ENCODE data around the gene ARHGAP12.

ARHGAP12 gene

DNA sequence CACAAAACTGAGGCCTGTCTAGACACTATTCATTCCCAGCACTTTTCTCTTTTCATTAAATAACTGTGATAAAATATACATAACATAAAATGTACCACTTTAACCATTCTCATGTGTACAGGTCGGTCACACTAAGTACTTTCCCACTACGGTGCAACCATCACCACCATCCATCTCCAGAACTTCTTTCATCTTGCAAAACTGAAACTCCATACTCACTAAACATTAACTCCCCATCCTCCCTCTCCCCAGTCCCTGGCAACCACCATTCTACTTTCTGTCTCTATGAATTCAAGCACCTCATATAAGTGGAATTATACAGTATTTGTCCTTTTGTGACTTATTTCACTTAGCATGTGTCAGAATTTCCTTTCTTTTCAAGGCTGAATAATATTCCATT is 53.0 kb downstream of the ARHGAP12 start:
- no peak for DNase-seq

DNA sequence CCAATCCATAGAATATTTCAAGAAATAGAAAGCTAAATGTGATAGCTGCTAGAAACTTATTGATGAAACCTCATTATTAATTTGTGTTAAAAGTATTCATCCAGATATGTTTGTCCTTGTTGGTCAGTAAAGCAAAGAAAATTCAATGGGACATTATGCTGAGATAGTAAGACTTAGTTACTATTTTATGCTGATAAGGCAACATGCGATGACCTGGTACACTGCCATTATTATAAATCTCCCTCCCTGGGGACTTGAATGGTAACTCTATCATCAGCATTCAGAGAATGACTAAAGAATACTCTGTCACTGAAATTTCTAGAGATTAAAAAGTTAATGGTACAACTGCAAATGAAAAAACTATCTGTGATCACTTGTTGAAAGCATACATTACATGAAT is 54.9 kb downstream of the ARHGAP12 start:
- no peak for DNase-seq

DNA sequence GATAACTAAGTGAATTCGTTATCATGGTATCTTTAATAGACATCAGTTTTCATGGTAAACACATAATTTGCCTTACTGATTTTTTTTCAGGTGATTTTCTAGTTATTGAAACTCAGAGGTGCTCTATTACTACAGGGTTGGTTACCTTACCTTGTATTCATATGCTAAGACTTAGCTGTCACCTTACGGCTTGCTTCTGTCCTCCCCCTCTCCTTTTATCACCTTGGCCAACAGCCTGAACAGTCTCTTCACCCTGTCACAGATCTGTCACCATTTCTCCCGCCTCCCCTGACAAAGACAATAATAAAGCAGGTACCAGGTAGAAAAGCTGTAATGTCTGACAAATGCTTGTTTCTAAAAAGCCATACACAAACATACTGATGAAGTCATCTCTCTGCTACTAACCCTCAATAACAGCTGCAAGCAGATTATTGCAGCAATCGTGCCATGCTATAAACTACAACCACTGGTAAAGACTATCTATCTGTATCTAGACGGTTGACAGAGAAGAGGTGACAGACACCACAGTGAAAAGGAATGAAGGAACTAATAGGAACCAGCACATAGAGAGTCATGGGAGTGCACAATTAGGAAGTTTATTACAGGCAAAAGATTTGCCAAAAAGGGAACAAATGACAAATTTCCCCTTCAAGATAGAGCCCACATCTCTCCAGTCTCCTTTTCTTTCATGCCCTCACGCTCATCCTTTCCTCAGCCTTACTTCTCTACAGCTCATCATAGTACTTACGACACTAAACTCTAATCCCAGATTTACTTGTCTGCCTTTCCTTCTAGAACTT is 57.2 kb downstream of the ARHGAP12 start:
- DNase-seq, result no peak

DNA sequence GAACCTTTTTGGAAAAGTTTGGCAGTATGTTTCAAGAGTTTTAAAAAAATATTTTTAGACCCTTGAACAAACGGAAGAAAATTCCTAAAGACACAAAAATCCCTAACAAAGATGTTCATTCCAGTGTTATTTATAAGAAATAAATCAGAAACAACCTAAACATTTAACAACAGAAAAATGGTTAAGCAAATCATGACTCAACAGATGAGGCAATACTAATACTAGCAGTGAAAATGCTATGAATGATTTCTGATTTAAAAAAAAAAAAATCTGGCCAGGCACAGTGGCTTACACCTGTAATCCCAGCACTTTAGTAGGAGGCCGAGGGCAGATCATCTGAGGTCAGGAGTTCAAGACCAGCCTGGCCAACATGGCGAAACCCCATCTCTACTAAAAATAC is 61.0 kb downstream of the ARHGAP12 start:
- DNase-seq, result no peak

DNA sequence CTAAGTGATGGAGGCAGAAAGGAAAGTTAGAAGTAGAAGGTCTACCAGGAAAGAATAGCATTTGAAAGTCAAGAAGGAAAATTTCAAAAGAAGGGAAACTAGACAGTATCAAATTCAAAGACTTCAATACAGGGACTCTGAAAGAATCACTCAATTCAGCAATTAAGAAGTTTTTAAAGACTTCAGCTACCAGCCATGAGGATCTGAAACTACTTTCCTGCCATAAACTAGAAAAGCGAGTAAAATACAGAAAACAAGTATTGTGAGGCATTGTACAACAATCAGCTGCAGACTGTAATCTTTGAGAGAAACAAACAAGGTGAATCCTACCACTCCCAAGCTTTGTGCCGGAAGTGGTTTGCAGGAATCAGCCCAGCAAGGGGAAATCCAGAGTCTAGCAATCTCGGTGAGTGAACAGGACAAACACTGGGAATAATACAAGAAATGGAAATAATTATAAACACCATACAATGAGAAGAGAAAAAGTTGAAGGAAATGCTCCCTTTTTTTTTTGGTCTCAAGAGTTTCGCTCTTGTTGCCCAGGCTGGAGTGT is 62.4 kb downstream of the ARHGAP12 start:
- no peak for DNase-seq

- DNase-seq, result no peak
These were observed 63.7 kb downstream of the ARHGAP12 start for GRCh38 chr10:31864834-31865518.

- no peak for DNase-seq
These were observed 73.6 kb downstream of the ARHGAP12 start for GRCh38 chr10:31855033-31855432.

GRCh38 chr10:31853629-31854028 is 75.0 kb downstream of the ARHGAP12 start:
- no peak for DNase-seq

GRCh38 chr10:31851216-31851615 is 77.4 kb downstream of the ARHGAP12 start:
- no peak for DNase-seq

GRCh38 chr10:31847515-31847914 is 81.1 kb downstream of the ARHGAP12 start:
- DNase-seq, result no peak

DNA sequence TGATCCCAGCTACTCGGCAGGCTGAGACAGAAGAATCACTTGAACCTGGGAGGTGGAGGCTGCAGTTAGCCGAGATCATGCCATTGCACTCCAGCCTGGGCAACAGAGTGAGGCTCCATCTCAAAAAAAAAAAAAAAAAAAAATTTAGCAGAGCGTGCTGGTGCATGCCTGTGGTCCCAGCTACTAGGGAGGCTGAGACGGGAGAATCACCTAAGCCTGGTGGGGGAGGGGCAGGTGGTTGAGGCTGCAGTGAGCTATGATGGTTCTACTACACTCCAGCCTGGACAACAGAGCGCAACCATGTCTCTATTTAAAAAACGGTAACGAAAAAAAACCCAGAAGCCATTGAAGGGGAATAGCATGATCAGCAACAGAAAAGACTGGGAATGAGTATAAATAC is 89.9 kb downstream of the ARHGAP12 start:
- DNase-seq, result no peak

GRCh38 chr10:31838065-31838464 is 90.6 kb downstream of the ARHGAP12 start:
- no peak for DNase-seq

DNA sequence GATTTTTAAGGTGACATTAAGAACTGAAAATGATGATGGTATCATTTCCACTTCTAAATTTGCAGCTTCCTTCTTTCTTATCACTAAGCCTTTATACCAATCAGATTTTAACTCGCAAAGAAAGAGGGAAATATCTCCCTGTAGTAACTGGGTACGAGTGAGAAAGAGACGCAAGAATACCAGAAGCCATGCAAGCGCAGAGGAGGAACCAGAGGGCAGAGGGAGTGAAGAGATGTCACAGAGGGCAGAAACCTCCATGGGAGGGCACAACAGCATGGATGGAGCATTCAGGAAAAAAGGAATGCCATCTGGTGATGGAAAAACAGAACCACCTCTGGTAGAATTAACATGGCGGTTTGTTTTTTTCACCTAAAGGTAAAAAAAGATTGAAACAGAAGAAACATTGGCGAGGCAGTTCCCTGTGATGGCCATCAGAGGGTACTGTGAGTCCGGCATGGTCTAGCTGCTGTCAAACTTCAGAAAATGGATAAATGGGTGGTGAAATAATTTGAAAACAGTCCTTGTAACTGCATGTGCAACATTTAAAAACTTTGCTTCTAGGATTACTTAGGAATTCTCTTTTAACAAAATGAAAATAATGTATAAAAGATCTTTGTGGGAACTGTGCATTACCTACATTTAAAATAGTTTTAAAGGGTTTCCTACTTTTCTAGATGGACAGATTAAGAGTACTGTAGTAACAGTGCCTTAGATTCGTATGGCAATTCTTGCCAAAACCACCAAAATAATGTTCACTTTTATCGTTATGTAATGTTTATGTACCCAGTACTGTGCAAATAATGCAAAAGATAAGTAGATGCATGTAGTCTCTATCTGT is 91.8 kb downstream of the ARHGAP12 start:
- no peak for DNase-seq

DNA sequence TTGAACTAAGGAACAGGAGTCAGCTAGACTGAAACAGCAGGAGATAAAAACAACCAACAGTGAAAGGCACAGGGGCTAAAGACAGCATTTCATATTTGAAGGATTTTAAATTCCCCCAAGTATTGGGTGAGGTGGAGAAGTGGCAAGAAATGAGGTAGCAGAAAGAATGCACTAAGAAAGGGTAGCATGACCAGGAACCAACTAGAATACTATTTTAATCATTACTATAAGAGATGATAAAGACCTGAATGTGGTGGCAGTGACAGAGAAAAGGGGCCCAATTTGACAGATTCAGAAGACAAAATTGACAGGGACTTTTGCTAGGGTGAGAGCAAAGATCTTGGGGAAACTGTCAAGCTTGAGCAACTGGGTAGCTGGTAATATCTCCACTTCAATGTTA is 94.9 kb downstream of the ARHGAP12 start:
- DNase-seq, result no peak

GRCh38 chr10:31832261-31832660 is 96.4 kb downstream of the ARHGAP12 start:
- no peak for DNase-seq

DNA sequence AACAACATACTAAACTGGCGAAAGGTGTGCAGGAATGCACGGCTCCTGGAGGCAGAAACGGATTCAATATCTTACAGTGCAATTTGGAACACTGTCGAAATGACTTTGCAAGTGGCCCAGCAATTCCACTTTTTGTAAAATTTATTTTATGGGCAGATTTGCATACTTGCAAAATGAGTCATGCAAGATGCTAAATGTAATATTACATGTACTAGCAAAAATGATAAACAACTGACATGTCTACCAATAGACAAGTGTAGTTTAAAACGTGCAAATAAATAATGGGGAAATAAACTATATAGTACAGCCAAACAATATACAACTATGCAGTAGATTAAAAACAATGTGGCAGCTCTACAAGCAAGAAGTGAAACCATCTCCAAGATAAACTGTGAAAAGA is 97.7 kb downstream of the ARHGAP12 start:
- DNase-seq, result no peak

DNA sequence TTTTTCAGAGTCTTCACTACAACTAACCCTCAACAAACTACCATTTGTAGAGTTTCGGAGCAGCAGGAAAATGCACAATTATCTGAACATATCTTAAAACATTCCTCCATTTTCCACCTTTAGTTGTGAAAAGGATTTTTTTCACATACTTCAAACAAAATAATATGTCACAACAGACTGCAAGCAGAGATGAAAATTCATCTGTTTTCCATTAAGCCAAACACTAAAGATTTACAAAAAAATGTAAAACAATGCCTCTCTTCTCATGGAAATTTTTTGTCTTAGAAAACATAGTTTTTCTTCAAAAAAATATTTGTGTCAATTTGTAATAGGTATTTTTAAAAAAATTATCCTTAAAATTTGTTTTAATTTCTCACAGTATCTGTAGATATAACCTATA is 98.9 kb downstream of the ARHGAP12 start:
- DNase-seq, result no peak

GRCh38 chr10:31823358-31823757 is 105.3 kb downstream of the ARHGAP12 start:
- no peak for DNase-seq

DNA sequence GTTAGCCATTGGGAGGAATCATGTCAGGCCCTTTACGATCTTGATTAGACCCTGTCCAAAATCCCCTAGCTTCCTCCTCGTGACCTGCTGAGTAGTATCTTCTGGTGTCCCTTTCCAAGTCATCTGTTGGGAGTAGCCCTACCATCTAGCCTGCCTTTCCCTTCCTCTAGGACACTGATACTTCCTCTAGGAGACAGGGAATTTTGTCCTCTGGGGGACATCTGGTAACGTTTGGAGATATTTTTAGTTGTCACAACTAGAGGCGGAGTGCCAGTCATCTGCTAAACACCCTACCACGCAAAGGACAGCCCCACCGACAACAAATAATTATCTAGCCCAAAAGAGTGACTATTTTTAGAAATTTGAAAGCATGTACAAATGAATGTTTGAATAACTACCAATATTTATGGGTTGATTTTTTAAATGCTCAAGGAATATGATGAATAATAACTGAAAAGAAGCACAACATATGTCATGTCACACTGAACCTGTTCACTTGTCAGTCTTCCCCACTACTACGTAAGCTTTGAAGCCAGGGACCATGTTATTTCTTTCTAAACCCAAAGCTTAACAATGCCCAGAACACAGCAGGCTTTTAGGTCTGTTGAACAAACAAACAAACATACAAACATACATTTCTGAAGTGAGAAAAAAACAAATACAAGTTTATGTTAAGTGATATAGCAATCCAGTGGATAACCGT is 105.9 kb downstream of the ARHGAP12 start:
- DNase-seq, result no peak

DNA sequence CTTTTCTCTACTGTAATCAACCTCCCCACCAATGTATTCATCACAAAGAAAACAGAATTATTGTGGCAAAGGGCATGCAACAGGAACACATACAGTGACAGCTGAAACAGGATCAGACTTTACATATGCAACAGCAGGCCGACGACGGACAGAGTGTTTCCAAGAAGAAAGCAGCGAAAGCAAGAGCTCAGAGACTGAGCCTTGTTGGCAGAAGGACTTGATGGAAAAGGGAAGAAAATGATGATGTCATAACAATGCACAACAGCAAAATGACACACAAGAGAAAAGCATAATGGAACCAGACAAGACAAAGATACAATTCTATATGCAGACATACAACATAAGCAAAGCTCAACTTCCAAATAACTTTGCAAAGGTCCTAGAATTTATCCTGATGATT is 106.5 kb downstream of the ARHGAP12 start:
- DNase-seq, result no peak

DNA sequence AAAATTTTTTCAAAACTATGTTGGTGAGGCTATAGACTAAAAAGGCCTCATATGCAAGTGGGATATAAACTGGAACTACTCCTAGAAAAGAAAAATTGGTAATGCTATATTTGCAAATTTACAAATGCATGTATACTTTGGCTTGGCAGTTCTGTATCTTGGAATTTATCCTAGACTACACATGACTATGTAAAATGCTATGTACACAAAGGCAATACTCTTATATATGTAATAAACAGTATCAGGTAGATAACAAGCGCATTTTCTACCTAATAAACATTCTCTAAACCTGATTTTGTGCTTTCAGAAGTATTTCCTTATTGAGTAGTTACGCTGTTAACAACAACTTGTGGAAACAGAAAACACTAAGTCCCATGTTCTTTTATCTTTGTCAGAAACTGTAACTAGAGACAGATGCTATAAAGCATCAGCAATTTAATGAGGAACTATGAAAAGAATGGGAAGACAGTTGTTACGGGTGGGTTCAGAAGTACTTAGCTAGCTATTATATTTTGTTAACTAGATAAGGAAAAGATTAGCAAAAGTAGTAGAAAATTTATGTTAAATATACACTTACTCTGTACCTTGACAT is 107.8 kb downstream of the ARHGAP12 start:
- DNase-seq, result no peak

- no peak for DNase-seq
These were observed 108.5 kb downstream of the ARHGAP12 start for GRCh38 chr10:31820096-31820495.

All from effector CD4-positive, alpha-beta T cell (primary cell).